ENCODE measurements around the gene MDC1. TPM values are rescaled to one million over a fixed set of nuclear protein-coding genes. Genes with fewer than 3 reads are reported as not detected.
"Not testable (repeated sequence)": the region's sequence is repeated elsewhere in the genome, so short reads cannot be mapped to it uniquely, and the experiment has no call there.

The MDC1 gene
- total RNA-seq, 1 donor from 2014 or later, result 14.7 TPM

GRCh38 chr6:30670760-30671527 is 46.1 kb downstream of the MDC1 start:
- peak; percentile 34 for TF ChIP-seq CTCF (IDR thresholded peaks at IDR 0.05; ENCODE audit: insufficient read depth, low read length, poor library complexity, severe bottlenecking)
- H3K27me3 ChIP-seq (ENCODE audit: control insufficient read depth, insufficient read depth, low read length), result no peaks in the 10 kb centered on the region
- H3K4me3 ChIP-seq (ENCODE audit: low read depth, low read length), result no peak overlapping the region
- H3K36me3 ChIP-seq (ENCODE audit: control insufficient read depth, insufficient read depth, low read length), result peaks cover 2% of the 10 kb centered on the region
- no peak for DNase-seq (ENCODE audit: low read depth)

GRCh38 chr6:30666300-30666699 is 50.8 kb downstream of the MDC1 start:
- not testable (repeated sequence) for H3K4me3 ChIP-seq (ENCODE audit: low read depth, low read length); H3K27me3 ChIP-seq (ENCODE audit: control insufficient read depth, insufficient read depth, low read length); H3K36me3 ChIP-seq (ENCODE audit: control insufficient read depth, insufficient read depth, low read length); DNase-seq (ENCODE audit: low read depth)

- Histone ChIP-seq H3K27me3 (ENCODE audit: control insufficient read depth, insufficient read depth, low read length) (no peaks in the 10 kb centered on the region), H3K36me3 (ENCODE audit: control insufficient read depth, insufficient read depth, low read length) (peaks cover 6% of the 10 kb centered on the region), H3K4me3 (ENCODE audit: low read depth, low read length) (no peak overlapping the region)
- TF ChIP-seq CTCF (IDR thresholded peaks at IDR 0.05; ENCODE audit: insufficient read depth, low read length, poor library complexity, severe bottlenecking), result no peak
- DNase-seq (ENCODE audit: low read depth), result no peak
Observed at GRCh38 chr6:30664994-30665767, 51.9 kb downstream of the MDC1 start.

GRCh38 chr6:30657922-30658321 is 59.2 kb downstream of the MDC1 start:
- H3K27me3 ChIP-seq (ENCODE audit: control insufficient read depth, insufficient read depth, low read length); H3K4me3 ChIP-seq (ENCODE audit: low read depth, low read length); H3K36me3 ChIP-seq (ENCODE audit: control insufficient read depth, insufficient read depth, low read length); DNase-seq (ENCODE audit: low read depth): not testable (repeated sequence)

- no peak for DNase-seq (ENCODE audit: low read depth)
- Histone ChIP-seq H3K36me3 (ENCODE audit: control insufficient read depth, insufficient read depth, low read length) (peaks cover 2% of the 10 kb centered on the region), H3K27me3 (ENCODE audit: control insufficient read depth, insufficient read depth, low read length) (no peaks in the 10 kb centered on the region), H3K4me3 (ENCODE audit: low read depth, low read length) (no peak overlapping the region)
- no peak for TF ChIP-seq CTCF (IDR thresholded peaks at IDR 0.05; ENCODE audit: insufficient read depth, low read length, poor library complexity, severe bottlenecking)
Observed at GRCh38 chr6:30657454-30657853, 59.6 kb downstream of the MDC1 start.

- no peak for TF ChIP-seq CTCF (IDR thresholded peaks at IDR 0.05; ENCODE audit: insufficient read depth, low read length, poor library complexity, severe bottlenecking)
- H3K27me3 ChIP-seq (ENCODE audit: control insufficient read depth, insufficient read depth, low read length), result no peaks in the 10 kb centered on the region
- H3K4me3 ChIP-seq (ENCODE audit: low read depth, low read length), result no peak overlapping the region
- no peak for DNase-seq (ENCODE audit: low read depth)
- peaks cover 2% of the 10 kb centered on the region for H3K36me3 ChIP-seq (ENCODE audit: control insufficient read depth, insufficient read depth, low read length)
Observed at GRCh38 chr6:30656513-30656912, 60.6 kb downstream of the MDC1 start.

All from kidney epithelial cell (primary cell).